ENCODE results near the gene PRR11.
"Not testable (repeated sequence)": the region's sequence is repeated elsewhere in the genome, so short reads cannot be mapped to it uniquely, and the experiment has no call there.

PRR11 gene

DNA sequence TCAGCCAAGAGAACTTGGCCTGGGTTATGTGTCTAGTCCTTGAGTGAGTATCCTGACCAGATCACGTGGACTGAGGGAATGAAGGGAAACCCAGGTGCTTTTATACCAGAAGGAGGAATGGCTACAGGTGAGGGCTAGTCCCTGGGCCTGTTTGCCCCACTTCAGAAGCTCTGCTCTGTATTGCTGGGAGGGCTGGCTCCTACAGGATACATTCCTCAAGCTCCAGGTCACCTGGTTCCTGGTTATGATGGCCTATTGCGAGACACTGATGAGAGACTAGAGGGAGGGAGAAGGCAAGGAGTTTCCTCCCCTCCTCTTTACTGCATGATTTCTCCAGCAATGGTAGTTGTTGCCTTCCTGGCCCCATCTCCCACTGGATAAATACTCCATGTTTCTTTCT, 35.3 kb downstream of the PRR11 start:
- no peak overlapping the region for H3K4me3 ChIP-seq (ENCODE audit: low read depth, low read length)
- DNase-seq (ENCODE audit: low read depth), result no peak

DNA sequence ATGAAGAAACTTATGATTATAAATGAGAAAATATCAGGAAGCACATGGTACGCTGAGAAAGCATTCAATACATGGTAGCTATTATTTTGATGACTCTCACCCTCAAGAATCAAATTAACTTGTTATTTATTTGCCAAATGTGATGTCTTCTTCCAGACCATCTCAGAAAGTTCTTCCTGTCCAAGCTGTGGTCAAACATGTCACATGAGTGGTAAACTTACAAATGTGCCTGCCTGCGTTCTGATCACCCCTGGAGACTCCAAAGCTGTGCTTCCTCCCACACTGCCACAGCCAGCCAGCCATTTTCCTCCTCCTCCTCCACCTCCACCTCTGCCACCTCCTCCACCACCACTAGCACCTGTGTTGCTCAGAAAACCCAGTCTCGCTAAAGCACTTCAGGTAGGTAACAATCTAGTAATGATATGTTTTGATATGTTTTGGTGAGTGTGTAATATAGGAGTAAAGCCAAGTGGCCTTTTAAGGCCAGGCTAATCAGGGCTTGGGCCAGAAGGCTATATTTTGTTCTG, 37.9 kb downstream of the PRR11 start:
- DNase-seq (ENCODE audit: low read depth), result no peak
- H3K4me3 ChIP-seq (ENCODE audit: low read depth, low read length), result no peak overlapping the region

DNA sequence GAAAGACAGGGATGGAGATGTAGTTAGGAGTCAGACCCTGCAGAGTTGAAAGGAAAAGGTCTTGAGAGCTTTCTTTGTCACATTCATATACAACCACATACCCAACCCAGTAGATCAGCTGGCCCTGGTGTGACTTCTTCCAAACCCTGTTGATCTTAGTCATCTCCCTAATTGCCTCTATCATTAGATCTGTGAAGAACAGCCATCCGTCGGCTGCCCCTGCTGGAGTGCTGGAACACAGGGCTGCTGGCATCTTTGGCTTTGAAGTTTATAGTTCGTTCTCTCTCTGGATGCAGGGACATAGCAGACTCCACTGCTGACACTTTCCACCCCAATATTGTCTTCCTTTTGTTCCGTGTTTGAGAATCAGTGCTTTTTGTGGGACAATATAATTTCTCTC, 43.9 kb downstream of the PRR11 start:
- DNase-seq (ENCODE audit: low read depth), result no peak
- no peak overlapping the region for H3K4me3 ChIP-seq (ENCODE audit: low read depth, low read length)

DNA sequence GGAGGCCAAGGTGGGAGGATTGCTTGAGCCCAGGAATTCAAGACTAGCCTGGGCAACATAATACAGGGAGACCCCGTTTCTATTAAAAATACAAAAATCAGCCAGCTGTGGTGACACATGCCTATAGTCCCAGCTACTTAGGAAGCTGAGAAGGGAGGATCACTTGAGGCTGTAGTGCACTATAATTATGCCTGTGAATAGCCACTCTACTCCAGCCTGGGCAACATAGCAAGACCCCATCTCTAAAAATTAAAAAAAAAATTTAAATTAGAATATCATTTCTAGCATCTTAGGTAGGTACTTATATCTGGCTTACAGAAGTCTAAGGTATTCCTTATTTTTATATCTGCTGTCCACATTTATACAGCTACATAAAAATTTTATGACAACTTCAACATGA, 46.8 kb downstream of the PRR11 start:
- H3K4me3 ChIP-seq (ENCODE audit: low read depth, low read length), result no peak overlapping the region
- no peak for DNase-seq (ENCODE audit: low read depth)

DNA sequence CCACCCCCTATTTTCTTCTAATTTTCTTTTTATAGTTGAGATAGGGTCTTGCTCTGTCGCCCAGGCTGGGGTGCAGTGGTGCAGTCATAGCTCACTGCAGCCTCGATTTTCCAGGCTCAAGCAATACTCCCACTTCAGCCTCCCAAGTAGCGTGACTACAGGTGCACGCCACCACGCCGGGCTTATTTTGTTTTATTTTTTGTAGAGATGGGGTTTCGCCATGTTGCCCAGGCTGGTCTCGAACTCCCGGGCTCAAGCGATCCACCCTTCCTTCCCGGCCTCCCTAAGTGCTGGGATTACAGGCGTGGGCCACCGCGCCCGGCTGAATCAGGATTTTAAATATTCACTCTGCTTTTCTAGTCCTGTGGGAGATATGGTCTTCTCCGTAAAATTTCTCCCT, 63.8 kb downstream of the PRR11 start:
- DNase-seq (ENCODE audit: low read depth), result no peak
- H3K4me3 ChIP-seq (ENCODE audit: low read depth, low read length), result no peak overlapping the region

DNA sequence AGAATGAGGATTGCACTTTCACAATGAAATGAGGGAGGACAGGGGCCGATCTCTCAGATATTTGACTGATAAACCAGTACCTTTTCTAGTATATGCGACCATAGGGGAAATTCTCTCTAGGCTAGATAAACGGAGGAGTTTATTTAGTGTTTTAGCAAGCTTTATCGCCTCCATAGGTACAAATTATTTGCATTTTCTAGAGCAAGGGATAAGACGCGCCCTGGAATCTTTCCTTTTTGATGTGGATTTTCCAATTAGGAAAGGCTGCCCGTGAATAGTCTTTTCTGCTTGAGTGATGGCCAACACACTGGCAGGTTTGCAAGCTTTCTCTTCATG, 64.4 kb downstream of the PRR11 start:
- peak overlapping the region; percentile 93 for H3K4me3 ChIP-seq (ENCODE audit: low read depth, low read length)
- no peak for DNase-seq (ENCODE audit: low read depth)

DNA sequence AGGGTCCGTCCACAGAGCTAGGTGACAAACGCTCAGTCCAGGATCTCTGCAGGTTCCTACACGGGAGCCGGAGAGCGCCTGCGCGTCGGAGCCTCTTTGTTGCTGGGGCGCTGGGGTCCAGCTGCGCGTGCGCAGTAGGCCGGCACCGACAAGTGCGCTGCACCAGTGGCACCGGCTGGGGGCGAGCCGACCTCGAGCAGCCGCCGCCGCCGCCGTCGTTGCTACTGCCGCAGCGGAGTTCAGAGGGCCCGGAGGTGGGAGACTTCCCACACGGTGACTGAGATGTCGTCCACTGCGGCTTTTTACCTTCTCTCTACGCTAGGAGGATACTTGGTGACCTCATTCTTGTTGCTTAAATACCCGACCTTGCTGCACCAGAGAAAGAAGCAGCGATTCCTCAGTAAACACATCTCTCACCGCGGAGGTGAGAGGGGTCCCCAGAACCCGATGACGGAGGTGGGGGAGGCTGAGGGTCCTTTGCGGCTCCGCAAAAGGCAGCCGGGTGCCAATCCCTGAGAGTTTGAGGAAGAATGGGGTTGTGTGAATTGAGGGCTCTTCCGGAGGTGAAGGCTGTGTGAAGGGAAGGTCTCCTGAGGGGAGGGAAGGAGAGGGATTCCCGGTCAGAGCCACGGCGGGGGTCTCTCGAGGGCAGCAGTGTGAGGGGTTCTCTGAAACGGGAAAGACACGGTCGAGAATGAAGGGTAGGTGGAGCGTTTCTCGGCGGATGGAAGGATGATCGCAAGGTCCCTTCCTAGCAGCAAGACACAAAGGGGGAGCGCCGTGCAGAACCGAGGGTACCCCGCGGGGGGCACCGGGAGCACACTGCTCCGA, 65.0 kb downstream of the PRR11 start, which contains the start of gene GDPD1:
Gene GDPD1, plus strand, starts transcription at position 184 of the 831 bp plus-strand sequence. Its CDS starts 99 bp downstream, at position 283.
- peak; percentile 49 for DNase-seq (ENCODE audit: low read depth)
- H3K4me3 ChIP-seq (ENCODE audit: low read depth, low read length), result peak within 1 kb of the TSS; percentile 93

DNA sequence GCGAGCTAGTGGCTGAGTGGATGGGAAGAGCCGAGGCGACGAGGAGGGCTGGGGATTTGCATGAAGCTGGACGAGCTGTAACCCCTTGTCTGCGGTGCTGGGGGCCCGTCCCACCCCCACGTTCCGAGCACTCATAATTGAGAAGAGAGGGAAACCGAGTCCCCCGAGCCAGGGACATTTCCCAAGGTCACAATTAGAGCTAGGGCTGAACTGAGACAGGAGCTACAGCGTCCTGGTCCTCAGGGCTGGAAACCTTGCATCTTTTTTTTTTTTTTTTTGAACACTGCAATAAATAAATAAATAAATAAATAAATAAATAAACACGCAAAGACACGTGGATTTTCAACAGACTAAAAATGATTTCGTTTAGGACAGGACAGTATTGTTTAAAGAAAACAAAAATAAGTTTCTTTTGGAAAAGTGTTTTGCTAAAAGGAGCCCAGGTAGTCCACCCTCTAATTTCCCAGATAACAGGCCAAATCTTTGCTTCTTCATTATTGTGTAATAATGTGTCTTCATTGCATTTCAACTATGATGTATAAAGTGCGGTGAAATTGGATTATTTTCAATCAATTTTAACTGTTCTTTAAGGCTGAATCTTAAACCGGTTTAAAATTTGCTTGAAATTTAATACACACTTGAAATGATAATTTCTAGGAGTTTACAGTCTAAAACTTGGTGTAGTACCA, 65.8 kb downstream of the PRR11 start:
- peak overlapping the region; percentile 93 for H3K4me3 ChIP-seq (ENCODE audit: low read depth, low read length)
- DNase-seq (ENCODE audit: low read depth), result no peak

DNA sequence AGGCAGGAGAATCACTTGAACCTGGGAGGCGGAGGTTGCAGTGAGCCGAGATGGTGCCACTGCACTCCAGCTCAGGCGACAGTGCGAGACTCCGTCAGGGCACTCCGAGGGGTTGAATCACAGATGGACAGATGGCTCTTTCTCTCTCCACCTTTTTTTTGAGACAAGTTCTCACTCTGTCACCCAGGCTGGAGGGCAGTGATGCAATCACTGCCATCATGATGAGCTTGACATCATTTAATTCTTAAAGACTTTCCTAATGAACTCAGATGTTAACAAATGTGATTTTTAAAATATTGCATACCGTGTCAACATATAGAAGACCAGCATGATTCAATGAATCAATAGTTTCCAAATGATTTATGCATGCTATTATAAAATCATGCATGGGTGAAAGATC, 68.3 kb downstream of the PRR11 start:
- DNase-seq (ENCODE audit: low read depth), result no peak
- H3K4me3 ChIP-seq (ENCODE audit: low read depth, low read length), result no peak overlapping the region

DNA sequence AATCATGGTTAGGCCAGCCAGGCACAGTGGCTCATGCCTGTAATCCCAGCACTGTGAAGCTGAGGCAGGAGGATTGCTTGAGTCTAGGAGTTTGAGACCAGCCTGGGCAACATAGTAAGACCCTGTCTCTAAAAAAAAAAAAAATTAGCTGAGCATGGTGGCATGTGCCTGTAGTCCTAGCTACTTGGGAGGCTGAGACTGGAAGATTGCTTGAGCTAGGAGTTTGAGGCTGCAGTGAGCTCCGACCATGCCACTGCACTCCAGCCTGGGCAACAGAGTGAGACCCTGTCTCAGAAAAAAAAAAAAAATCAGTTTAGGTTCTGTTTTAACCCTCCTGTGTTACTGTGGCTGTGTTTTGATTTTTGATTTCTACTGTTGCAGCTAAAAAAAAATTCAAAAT, 73.0 kb downstream of the PRR11 start:
- not testable (repeated sequence) for H3K4me3 ChIP-seq (ENCODE audit: low read depth, low read length)

DNA sequence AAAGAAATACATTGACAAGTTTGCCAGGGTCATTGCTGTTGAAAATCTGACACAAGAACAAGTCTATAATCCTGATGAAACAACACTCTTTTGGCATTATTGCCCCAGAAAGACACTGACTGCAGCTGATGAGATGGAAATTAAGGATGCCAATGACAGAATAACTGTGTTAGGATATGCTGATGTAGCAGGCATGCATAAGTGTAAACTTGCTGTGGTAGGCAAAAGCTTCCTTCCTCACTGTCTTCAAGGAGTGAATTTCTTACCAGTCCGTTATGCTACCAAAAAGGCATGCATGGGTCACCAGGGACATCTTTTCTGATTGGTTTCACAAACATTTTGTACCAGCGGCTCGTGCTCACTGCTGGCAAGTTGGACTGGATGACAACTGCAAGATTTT, 75.2 kb downstream of the PRR11 start:
- no peak overlapping the region for H3K4me3 ChIP-seq (ENCODE audit: low read depth, low read length)
- no peak for DNase-seq (ENCODE audit: low read depth)

More for the DNA sequence above, 73.0 kb downstream of the PRR11 start:
- DNase-seq (ENCODE audit: low read depth), result not testable (repeated sequence)

DNA sequence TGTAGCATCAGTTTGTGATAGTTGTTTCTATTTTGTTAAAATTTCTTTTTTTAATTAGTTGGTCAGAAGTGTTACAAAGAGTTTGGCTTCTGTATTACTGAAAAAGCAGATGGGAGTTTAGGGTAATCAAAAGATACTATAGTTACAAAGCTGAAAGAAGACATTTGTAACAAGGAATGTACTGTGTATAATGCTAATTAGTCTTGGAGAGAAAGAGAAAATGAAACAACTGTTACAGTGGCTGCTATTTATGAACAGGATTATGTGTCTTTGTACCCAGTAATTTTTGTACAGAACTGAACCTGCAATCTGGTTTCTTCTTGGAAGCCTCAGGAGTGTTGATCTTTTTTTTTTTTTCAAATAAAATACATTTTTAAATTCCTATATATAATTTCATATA, 79.1 kb downstream of the PRR11 start:
- DNase-seq (ENCODE audit: low read depth), result no peak
- no peak overlapping the region for H3K4me3 ChIP-seq (ENCODE audit: low read depth, low read length)

DNA sequence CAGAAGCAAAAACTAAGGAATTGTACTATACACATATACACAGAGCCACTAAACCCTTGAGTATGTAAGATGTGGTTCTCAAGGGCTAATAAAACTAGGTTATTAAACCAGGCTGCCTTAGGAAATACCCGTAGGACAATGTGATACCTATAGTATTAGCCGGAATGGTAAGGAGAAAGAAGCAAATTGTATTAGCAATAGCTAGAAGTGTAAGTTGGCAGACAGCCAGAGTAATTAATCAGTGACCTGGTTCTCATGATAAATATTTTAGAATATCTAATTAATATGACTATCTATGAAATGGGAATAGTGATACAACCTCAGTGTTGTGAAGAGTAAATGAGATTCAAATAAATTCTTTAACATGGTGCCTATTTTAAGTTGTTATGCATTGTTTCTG, 83.4 kb downstream of the PRR11 start:
- H3K4me3 ChIP-seq (ENCODE audit: low read depth, low read length), result no peak overlapping the region
- no peak for DNase-seq (ENCODE audit: low read depth)

DNA sequence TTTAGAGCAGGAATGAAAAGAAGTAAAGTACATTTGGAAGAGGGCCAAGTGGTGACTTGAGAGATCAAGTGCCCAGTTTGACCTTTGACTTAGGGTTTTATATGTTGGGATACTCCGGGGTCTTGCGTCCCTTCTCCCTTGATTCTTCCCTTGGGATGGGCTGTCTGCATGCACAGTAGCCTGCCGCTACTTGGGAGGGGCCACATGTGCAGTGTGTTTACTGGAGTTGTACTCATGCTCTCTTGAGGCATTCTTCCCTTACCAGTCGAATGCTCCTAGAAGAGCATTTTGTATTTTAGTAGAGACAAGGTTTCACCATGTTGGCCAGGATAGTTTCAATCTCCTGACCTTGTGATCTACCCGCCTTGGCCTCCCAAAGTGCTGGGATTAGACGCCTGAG, 88.5 kb downstream of the PRR11 start:
- H3K4me3 ChIP-seq (ENCODE audit: low read depth, low read length), result no peak overlapping the region
- DNase-seq (ENCODE audit: low read depth), result no peak

Data from skeletal muscle cell (primary cell).